Neuronal stem cell (in vitro differentiated cells): ENCODE results near the gene CDC6.

Source experiments
- DNase-seq: peaks from one replicate; pipeline ENCODE4 v3.0.0-alpha.2; 2013; ENCODE audit warnings: low spot score
- H2AFZ ChIP-seq: one replicate; pipeline ENCODE4 v1.6.1; 2013; ENCODE audit warnings: mild to moderate bottlenecking, low read length, inconsistent platforms
- H2AK5ac ChIP-seq: 2 replicates; pipeline ENCODE4 v1.6.1; 2013; ENCODE audit warnings: low read depth, mild to moderate bottlenecking, inconsistent platforms, low read length, moderate library complexity, mixed read lengths
- H2BK120ac ChIP-seq: 2 replicates; pipeline ENCODE4 v1.6.1; 2013; ENCODE audit warnings: low read depth, mild to moderate bottlenecking, inconsistent platforms, low read length, moderate library complexity, mixed read lengths
- H2BK12ac ChIP-seq: one replicate; pipeline ENCODE4 v1.6.1; 2013; ENCODE audit warnings: low read length, inconsistent platforms
- H2BK15ac ChIP-seq: 2 replicates; pipeline ENCODE4 v1.6.1; 2013; ENCODE audit warnings: mild to moderate bottlenecking, low read length, inconsistent platforms, mixed read lengths
- H2BK5ac ChIP-seq: one replicate; pipeline ENCODE4 v1.6.1; 2013; ENCODE audit warnings: inconsistent platforms, mild to moderate bottlenecking, low read length, moderate library complexity
- H3K14ac ChIP-seq: one replicate; pipeline ENCODE4 v1.6.1; 2013; ENCODE audit warnings: low read length, inconsistent platforms
- H3K18ac ChIP-seq: 2 replicates; pipeline ENCODE4 v1.6.1; 2013; ENCODE audit warnings: low read length, inconsistent platforms
- H3K23ac ChIP-seq: 2 replicates; pipeline ENCODE4 v1.6.1; 2013; ENCODE audit warnings: low read depth, mild to moderate bottlenecking, mixed read lengths, low read length, inconsistent platforms; ENCODE audit not compliant: poor library complexity
- H3K27ac ChIP-seq: replicated peaks from 3 replicates; pipeline ENCODE4 v1.5.1; 2013; ENCODE audit warnings: low read length, inconsistent platforms
- H3K27me3 ChIP-seq, 3 experiments: 2 replicates each; pipeline ENCODE4 v1.6.1; 2013; ENCODE audit warnings: low read length in 3 of 3, mild to moderate bottlenecking in 2 of 3, inconsistent platforms in 1 of 3, low read depth in 1 of 3, mixed read lengths in 1 of 3, moderate library complexity in 1 of 3; ENCODE audit not compliant: control insufficient read depth in 3 of 3, insufficient read depth in 3 of 3
- H3K36me3 ChIP-seq, 2 donors: replicated peaks in 1 of 2; 2 replicates each; pipeline ENCODE4 v1.6.1; 2013; ENCODE audit warnings: low read length in 2 of 2; ENCODE audit not compliant: control insufficient read depth in 2 of 2, insufficient read depth in 2 of 2
- H3K4ac ChIP-seq: 2 replicates; pipeline ENCODE4 v1.6.1; 2013; ENCODE audit warnings: inconsistent platforms, mild to moderate bottlenecking, low read length, moderate library complexity
- H3K4me1 ChIP-seq, 2 donors: 1 replicate in 1 of 2; 2 replicates in 1 of 2; pipeline ENCODE4 v1.6.1; 2013; ENCODE audit warnings: low read length in 2 of 2, low read depth in 1 of 2; ENCODE audit not compliant: control insufficient read depth in 2 of 2, insufficient read depth in 1 of 2
- H3K4me2 ChIP-seq: one replicate; pipeline ENCODE4 v1.6.1; 2013; ENCODE audit warnings: mild to moderate bottlenecking, low read length, inconsistent platforms; ENCODE audit not compliant: insufficient read depth, poor library complexity, severe bottlenecking
- H3K4me3 ChIP-seq, 2 donors: 2 replicates each; pipeline ENCODE4 v1.5.1; 2013; ENCODE audit warnings: low read length in 2 of 2, mild to moderate bottlenecking in 2 of 2, inconsistent platforms in 1 of 2, moderate library complexity in 1 of 2
- H3K79me1 ChIP-seq: one replicate; pipeline ENCODE4 v1.6.1; 2013; ENCODE audit warnings: low read depth, mild to moderate bottlenecking, inconsistent platforms, low read length, moderate library complexity
- H3K9ac ChIP-seq: one replicate; pipeline ENCODE4 v1.6.1; 2013; ENCODE audit warnings: mild to moderate bottlenecking, low read depth, low read length, inconsistent platforms; ENCODE audit not compliant: poor library complexity
- H3K9me3 ChIP-seq, 2 donors: replicated peaks in 1 of 2; 2 replicates each; pipeline versions ENCODE3 to v1.6.1; 2013; ENCODE audit warnings: low read length in 2 of 2, mild to moderate bottlenecking in 2 of 2, inconsistent platforms in 1 of 2, low read depth in 1 of 2, mixed read lengths in 1 of 2, moderate library complexity in 1 of 2; ENCODE audit not compliant: control insufficient read depth in 2 of 2, insufficient read depth in 1 of 2
- H4K8ac ChIP-seq: one replicate; pipeline ENCODE4 v1.6.1; 2013; ENCODE audit warnings: low read depth, mild to moderate bottlenecking, inconsistent platforms, low read length, moderate library complexity
- H4K91ac ChIP-seq: one replicate; pipeline ENCODE4 v1.6.1; 2013; ENCODE audit warnings: low read length, low read depth, mild to moderate bottlenecking, inconsistent platforms; ENCODE audit not compliant: poor library complexity
- WGBS, 2 donors: extraction: QIAGEN DNeasy Blood & Tissue Kit; methylation state at CpG; one replicate each; pipeline ENCODE4 v1.1.7; 2013; ENCODE audit warnings: missing lambda C conversion rate in 2 of 2, mixed read lengths in 1 of 2; ENCODE audit not compliant: insufficient read length in 2 of 2, insufficient replicate concordance in 1 of 2; ENCODE audit errors: extremely low coverage in 2 of 2; 5-methylcytosine and 5-hydroxymethylcytosine counted together

Gene CDC6

GRCh38 chr17:40265337-40265736 lies 22.3 kb upstream of the CDC6 start:
- Histone ChIP-seq H3K9me3 (no peaks in the 10 kb centered on the region), H3K36me3 (peaks cover 17 to 78% of the 10 kb centered on the region in 2 donors), H2BK5ac (no peak overlapping the region), H3K27ac (no peak overlapping the region), H3K9ac (no peak overlapping the region), H3K4me3 (no peak overlapping the region), H2BK120ac (no peak overlapping the region), H3K14ac (no peak overlapping the region), H3K23ac (no peak overlapping the region), H2AK5ac (no peak overlapping the region), H2AFZ (no peak overlapping the region), H3K4ac (no peak overlapping the region), H3K4me1 (no peaks in the 10 kb centered on the region), H4K8ac (no peak overlapping the region), H3K79me1 (peaks cover 1% of the 10 kb centered on the region), H3K18ac (no peak overlapping the region), H3K4me2 (no peak overlapping the region), H2BK12ac (no peak overlapping the region), H4K91ac (no peak overlapping the region), H2BK15ac (no peak overlapping the region), H3K27me3 (no peaks in the 10 kb centered on the region)
- no CpG with 5 or more reads among the region's 5 CpGs for WGBS, 2 donors
- DNase-seq, result no peak

- Histone ChIP-seq H3K4me2 (no peak overlapping the region), H3K23ac (no peak overlapping the region), H3K14ac (no peak overlapping the region), H4K8ac (no peak overlapping the region), H3K27ac (no peak overlapping the region), H2AFZ (no peak overlapping the region), H3K4me1 (no peaks in the 10 kb centered on the region), H3K9me3 (no peaks in the 10 kb centered on the region), H2BK120ac (no peak overlapping the region), H2BK15ac (no peak overlapping the region), H3K36me3 (peaks cover 14 to 80% of the 10 kb centered on the region in 2 donors), H3K9ac (no peak overlapping the region), H2AK5ac (no peak overlapping the region), H3K4ac (no peak overlapping the region), H2BK5ac (no peak overlapping the region), H3K4me3 (no peak overlapping the region), H3K27me3 (no peaks in the 10 kb centered on the region), H3K79me1 (peaks cover 1% of the 10 kb centered on the region), H2BK12ac (no peak overlapping the region), H3K18ac (no peak overlapping the region), H4K91ac (no peak overlapping the region)
- WGBS, 2 donors, result no CpG with 5 or more reads among the region's 6 CpGs
- DNase-seq, result no peak
These were observed 20.8 kb upstream of the CDC6 start for GRCh38 chr17:40266882-40267281.

- Histone ChIP-seq H4K8ac (no peak overlapping the region), H3K14ac (no peak overlapping the region), H3K18ac (no peak overlapping the region), H3K9ac (no peak overlapping the region), H3K27me3 (no peaks in the 10 kb centered on the region), H3K4me1 (no peaks in the 10 kb centered on the region), H3K9me3 (no peaks in the 10 kb centered on the region), H2BK15ac (no peak overlapping the region), H2BK5ac (no peak overlapping the region), H4K91ac (no peak overlapping the region), H3K79me1 (peaks cover 1% of the 10 kb centered on the region), H3K23ac (no peak overlapping the region), H3K4me3 (no peak overlapping the region), H2BK12ac (no peak overlapping the region), H3K27ac (no peak overlapping the region), H3K4me2 (no peak overlapping the region), H3K4ac (no peak overlapping the region), H2BK120ac (no peak overlapping the region), H3K36me3 (peaks cover 11 to 77% of the 10 kb centered on the region in 2 donors), H2AFZ (no peak overlapping the region), H2AK5ac (no peak overlapping the region)
- no peak for DNase-seq
- WGBS, 2 donors, result no CpG with 5 or more reads among the region's 2 CpGs
These were observed 19.5 kb upstream of the CDC6 start for GRCh38 chr17:40268141-40268712.

GRCh38 chr17:40278414-40278813 lies 9.3 kb upstream of the CDC6 start:
- WGBS, 2 donors, result no CpG with 5 or more reads among the region's 1 CpG
- Histone ChIP-seq H3K4ac (no peak overlapping the region), H2AK5ac (no peak overlapping the region), H3K36me3 (peaks cover 29 to 88% of the 10 kb centered on the region in 2 donors), H3K4me3 (no peak overlapping the region), H3K18ac (no peak overlapping the region), H3K9ac (no peak overlapping the region), H2BK12ac (no peak overlapping the region), H3K14ac (no peak overlapping the region), H3K4me1 (peaks cover 0 to 4% of the 10 kb centered on the region in 2 donors), H3K9me3 (no peaks in the 10 kb centered on the region), H3K27me3 (no peaks in the 10 kb centered on the region), H2BK5ac (no peak overlapping the region), H3K4me2 (no peak overlapping the region), H2AFZ (no peak overlapping the region), H2BK15ac (no peak overlapping the region), H3K79me1 (no peaks in the 10 kb centered on the region), H3K27ac (no peak overlapping the region), H3K23ac (no peak overlapping the region), H2BK120ac (no peak overlapping the region), H4K91ac (no peak overlapping the region), H4K8ac (no peak overlapping the region)
- no peak for DNase-seq
